BLaER1 treated with 17β-estradiol and CSF1 and Interleukin-3, amounts not matched to agents 10 nM and 100 nM (cell line): Measurements from ENCODE around the gene GRPEL1.

Experiments
- H3K27ac ChIP-seq, 11 experiments: shearing (Covaris generic); formaldehyde crosslinking; 2 replicates each; pipeline ENCODE4 v1.8.1; 2022
- H3K27me3 ChIP-seq, 11 experiments: shearing (Covaris generic); formaldehyde crosslinking; 2 replicates each; pipeline ENCODE4 v1.8.1; 2022
- H3K36me3 ChIP-seq, 11 experiments: shearing (Covaris generic); formaldehyde crosslinking; 2 replicates each; pipeline ENCODE4 v1.8.1; 2022
- H3K4me1 ChIP-seq, 10 experiments: shearing (Covaris generic); formaldehyde crosslinking; 2 replicates each; pipeline ENCODE4 v1.8.1; 2022
- H3K4me2 ChIP-seq, 11 experiments: shearing (Covaris generic); formaldehyde crosslinking; 2 replicates each; pipeline ENCODE4 v1.8.1; 2022
- H3K4me3 ChIP-seq, 10 experiments: shearing (Covaris generic); formaldehyde crosslinking; 2 replicates each; pipeline ENCODE4 v1.8.1; 2022
- H3K9ac ChIP-seq, 11 experiments: shearing (Covaris generic); formaldehyde crosslinking; 2 replicates each; pipeline ENCODE4 v1.8.1; 2022
- H3K9me3 ChIP-seq, 11 experiments: shearing (Covaris generic); formaldehyde crosslinking; replicated peaks in 1 of 11; 2 replicates each; pipeline ENCODE4 v1.8.1; 2022
- H4K20me1 ChIP-seq, 11 experiments: shearing (Covaris generic); formaldehyde crosslinking; 2 replicates each; pipeline ENCODE4 v1.8.1; 2022
- Cebpa-rat ChIP-seq, 11 experiments: shearing (Covaris generic); IDR thresholded peaks; 2 replicates each; pipeline ENCODE4 v1.8.1; 2022

The GRPEL1 gene

DNA sequence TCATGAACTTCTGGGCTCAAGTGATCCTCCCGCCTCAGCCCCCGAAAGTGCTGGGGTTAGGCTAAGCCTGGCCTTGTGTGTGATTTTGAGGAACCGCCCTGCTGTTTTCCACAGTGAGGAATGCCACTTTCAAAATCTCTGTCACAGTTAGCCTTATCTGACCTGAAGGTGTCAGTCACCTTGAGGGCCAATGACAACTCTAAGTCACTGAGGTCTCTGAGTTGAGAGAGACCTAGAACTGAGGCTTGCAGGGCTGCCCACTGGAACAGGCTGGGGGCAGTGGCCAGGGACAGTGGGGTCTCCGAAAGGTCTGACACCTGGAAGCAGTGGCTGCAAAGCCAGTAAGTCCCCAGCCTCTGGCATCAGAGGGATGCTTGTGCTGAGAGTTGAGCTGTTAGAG is 18.6 kb downstream of the GRPEL1 start:
- Histone ChIP-seq H3K4me1 (peaks cover 63 to 100% (median 96%) of the 10 kb centered on the region in 10 experiments), H4K20me1 (peaks cover 96 to 100% (median 100%) of the 10 kb centered on the region in 11 experiments), H3K27ac (no peak overlapping the region), H3K9ac (peak overlapping the region in 1 of 11 experiments; percentile 7; a peak in 2 of 22 replicates), H3K4me3 (no peak overlapping the region), H3K27me3 (peaks cover 0 to 3% (median 0%) of the 10 kb centered on the region in 11 experiments; a peak in 2 of 22 replicates), H3K36me3 (peaks cover 7 to 43% (median 28%) of the 10 kb centered on the region in 11 experiments), H3K9me3 (no peaks in the 10 kb centered on the region), H3K4me2 (peak overlapping the region in 8 of 11 experiments; percentile 14 to 91 (median 34); a peak in 10 of 22 replicates)
- TF ChIP-seq Cebpa-rat (IDR thresholded peaks at IDR 0.05), result no peak

DNA sequence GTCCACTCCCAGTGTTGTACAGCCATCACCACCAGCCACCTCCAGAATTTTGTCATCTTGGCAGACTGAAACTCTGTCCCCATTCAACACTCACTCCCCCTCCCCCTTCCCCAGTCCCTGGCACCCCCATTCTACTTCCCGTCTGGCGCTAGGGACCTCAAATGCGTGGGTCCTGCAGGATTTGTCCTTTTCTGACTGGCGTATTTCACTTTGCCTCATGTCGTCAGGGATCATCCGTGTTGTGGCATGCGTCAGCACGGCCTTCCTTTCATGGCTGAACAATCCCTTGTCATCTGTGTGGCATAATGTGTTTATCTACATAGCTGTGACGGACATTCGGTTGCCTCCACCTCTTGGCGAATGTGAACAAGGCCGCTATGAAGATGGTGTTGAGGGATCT is 19.2 kb downstream of the GRPEL1 start:
- H3K4me2 ChIP-seq, result peak overlapping the region in 3 of 11 experiments; percentile 31 to 91 (median 88); a peak in 2 of 22 replicates
- no peak for TF ChIP-seq Cebpa-rat (IDR thresholded peaks at IDR 0.05)

DNA sequence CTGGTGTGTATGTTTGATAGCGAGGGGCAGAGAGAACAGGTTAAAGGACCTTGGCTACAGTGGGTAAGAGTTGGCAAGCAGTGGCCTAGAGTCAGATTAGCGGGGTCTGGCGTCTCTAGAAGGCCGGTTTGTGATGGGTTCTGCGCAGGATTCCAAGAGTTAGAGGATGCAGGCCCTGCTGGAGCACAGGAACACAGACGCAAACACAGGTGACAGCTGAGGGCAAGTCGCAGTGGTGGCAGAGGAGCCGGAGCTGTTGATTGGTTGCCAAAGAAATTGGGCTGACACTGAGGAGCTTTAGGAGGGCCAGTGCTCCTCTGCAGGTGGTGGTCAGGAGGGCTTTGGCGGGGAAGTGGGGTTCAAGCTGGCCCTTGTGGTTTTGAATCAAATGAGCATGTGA is 20.9 kb downstream of the GRPEL1 start:
- H4K20me1 ChIP-seq, result peaks cover 76 to 91% (median 85%) of the 10 kb centered on the region in 11 experiments
- TF ChIP-seq Cebpa-rat (IDR thresholded peaks at IDR 0.05), result no peak
- peak overlapping the region; percentile 85 to 100 (median 98) for H3K4me2 ChIP-seq
- peak overlapping the region in 8 of 11 experiments; percentile 56 to 91 (median 88); a peak in 15 of 22 replicates for H3K27ac ChIP-seq
- H3K9ac ChIP-seq, result peak overlapping the region; percentile 12 to 96 (median 90); a peak in 18 of 22 replicates
- no peaks in the 10 kb centered on the region for H3K9me3 ChIP-seq
- H3K4me1 ChIP-seq, result peaks cover 45 to 88% (median 80%) of the 10 kb centered on the region in 10 experiments
- H3K4me3 ChIP-seq, result peak overlapping the region in 8 of 10 experiments; percentile 95 to 99 (median 98); a peak in 9 of 20 replicates
- H3K36me3 ChIP-seq, result peaks cover 0 to 28% (median 19%) of the 10 kb centered on the region in 11 experiments; a peak in 18 of 22 replicates
- H3K27me3 ChIP-seq, result peaks cover 0 to 6% (median 2%) of the 10 kb centered on the region in 11 experiments; a peak in 11 of 22 replicates

More for the DNA sequence above, 19.2 kb downstream of the GRPEL1 start:
- H3K4me3 ChIP-seq, result no peak overlapping the region
- peaks cover 59 to 97% (median 93%) of the 10 kb centered on the region in 10 experiments for H3K4me1 ChIP-seq
- no peak overlapping the region for H3K9ac ChIP-seq
- H3K27me3 ChIP-seq, result peaks cover 0 to 3% (median 0%) of the 10 kb centered on the region in 11 experiments; a peak in 2 of 22 replicates
- H4K20me1 ChIP-seq, result peaks cover 93 to 100% (median 100%) of the 10 kb centered on the region in 11 experiments
- H3K27ac ChIP-seq, result no peak overlapping the region
- H3K36me3 ChIP-seq, result peaks cover under 1 to 36% (median 22%) of the 10 kb centered on the region in 11 experiments; a peak in 18 of 22 replicates
- no peaks in the 10 kb centered on the region for H3K9me3 ChIP-seq

DNA sequence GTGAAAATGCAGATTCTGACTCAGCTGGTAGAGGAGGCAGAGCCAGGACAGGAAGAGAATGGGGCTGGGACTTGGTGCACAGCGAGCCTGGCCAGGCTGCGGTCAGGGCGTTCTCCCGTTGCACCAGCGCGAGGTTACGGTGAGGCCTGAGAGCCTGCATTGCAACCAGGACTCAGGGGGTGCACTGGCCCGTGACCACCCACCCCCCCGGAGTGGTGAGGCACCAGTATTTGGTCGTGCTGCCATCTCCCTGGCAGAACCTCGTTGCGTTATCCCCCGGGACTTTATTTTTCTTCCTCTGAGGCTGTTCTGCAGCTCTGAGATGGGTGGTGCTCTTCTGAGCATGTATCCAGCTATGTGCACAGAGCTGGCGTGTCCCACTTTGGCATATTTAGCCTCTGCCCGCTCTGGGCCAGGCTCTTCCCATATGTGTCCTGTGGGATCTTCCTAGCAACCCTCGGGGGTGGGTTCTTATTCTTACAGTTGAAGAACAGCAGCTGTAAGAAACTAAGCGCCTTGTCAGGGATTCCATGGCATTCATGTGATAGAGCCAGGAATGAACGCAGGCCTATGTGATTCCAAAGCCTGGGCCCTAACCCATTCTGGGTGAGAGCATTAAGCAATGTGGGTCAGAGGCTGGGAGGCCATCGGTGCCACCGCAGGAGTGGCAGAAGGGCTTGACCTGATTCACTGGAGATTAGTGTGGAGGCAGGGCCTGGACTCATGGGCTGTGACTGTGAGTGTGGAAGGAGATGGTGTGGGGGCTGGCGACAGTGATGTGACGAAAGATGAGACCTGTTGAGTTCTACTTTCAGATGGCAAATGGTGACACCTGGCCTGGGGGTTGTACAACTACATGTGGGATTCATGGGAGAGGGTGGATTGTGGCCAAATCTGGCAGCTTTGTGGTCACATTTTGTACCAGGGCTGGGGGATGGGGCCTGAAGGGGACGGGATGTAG is 21.6 kb downstream of the GRPEL1 start:
- H3K4me3 ChIP-seq, result peak overlapping the region; percentile 26 to 99 (median 97); a peak in 19 of 20 replicates
- H3K36me3 ChIP-seq, result peaks cover 0 to 24% (median 16%) of the 10 kb centered on the region in 11 experiments; a peak in 16 of 22 replicates
- H3K27me3 ChIP-seq, result peaks cover 0 to 13% (median 8%) of the 10 kb centered on the region in 11 experiments; a peak in 12 of 22 replicates
- peak in 7 of 11 experiments; percentile 31 to 85 (median 60); a peak in 10 of 22 replicates for TF ChIP-seq Cebpa-rat (IDR thresholded peaks at IDR 0.05)
- H3K9me3 ChIP-seq, result no peaks in the 10 kb centered on the region
- peak overlapping the region; percentile 85 to 100 (median 98) for H3K4me2 ChIP-seq
- H3K9ac ChIP-seq, result peak overlapping the region; percentile 12 to 98 (median 91); a peak in 19 of 22 replicates
- peaks cover 48 to 86% (median 79%) of the 10 kb centered on the region in 10 experiments for H3K4me1 ChIP-seq
- H4K20me1 ChIP-seq, result peaks cover 69 to 88% (median 83%) of the 10 kb centered on the region in 11 experiments
- peak overlapping the region in 8 of 11 experiments; percentile 81 to 94 (median 88); a peak in 16 of 22 replicates for H3K27ac ChIP-seq

DNA sequence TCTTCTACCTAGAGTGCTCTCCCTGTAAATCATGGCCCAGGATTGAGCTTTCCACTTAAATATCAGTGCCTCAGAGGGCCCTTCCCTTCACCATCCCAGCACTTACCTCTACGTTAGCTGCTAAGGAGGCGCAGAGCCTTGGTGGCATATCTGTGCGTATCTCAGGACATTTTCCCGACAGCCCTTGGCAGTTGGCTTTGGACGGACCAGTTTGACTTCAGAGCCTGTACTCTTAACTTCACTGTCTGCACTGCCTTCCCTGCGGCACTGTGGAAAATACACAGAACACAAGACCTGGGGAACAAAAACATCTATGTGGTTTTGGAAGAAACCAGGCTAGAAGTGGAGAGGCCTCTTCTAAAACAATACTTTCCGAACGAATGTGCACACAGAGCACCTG is 22.3 kb downstream of the GRPEL1 start:
- peak overlapping the region in 8 of 11 experiments; percentile 81 to 94 (median 88); a peak in 16 of 22 replicates for H3K27ac ChIP-seq
- H3K4me1 ChIP-seq, result peaks cover 52 to 81% (median 74%) of the 10 kb centered on the region in 10 experiments
- peaks cover 62 to 83% (median 78%) of the 10 kb centered on the region in 11 experiments for H4K20me1 ChIP-seq
- H3K36me3 ChIP-seq, result peaks cover 0 to 17% (median 9%) of the 10 kb centered on the region in 11 experiments; a peak in 10 of 22 replicates
- H3K27me3 ChIP-seq, result peaks cover 0 to 15% (median 9%) of the 10 kb centered on the region in 11 experiments; a peak in 11 of 22 replicates
- H3K9ac ChIP-seq, result peak overlapping the region; percentile 85 to 98 (median 92); a peak in 18 of 22 replicates
- TF ChIP-seq Cebpa-rat (IDR thresholded peaks at IDR 0.05), result no peak
- H3K4me3 ChIP-seq, result peak overlapping the region; percentile 95 to 99 (median 98); a peak in 19 of 20 replicates
- H3K9me3 ChIP-seq, result no peaks in the 10 kb centered on the region
- peak overlapping the region; percentile 85 to 100 (median 98) for H3K4me2 ChIP-seq

DNA sequence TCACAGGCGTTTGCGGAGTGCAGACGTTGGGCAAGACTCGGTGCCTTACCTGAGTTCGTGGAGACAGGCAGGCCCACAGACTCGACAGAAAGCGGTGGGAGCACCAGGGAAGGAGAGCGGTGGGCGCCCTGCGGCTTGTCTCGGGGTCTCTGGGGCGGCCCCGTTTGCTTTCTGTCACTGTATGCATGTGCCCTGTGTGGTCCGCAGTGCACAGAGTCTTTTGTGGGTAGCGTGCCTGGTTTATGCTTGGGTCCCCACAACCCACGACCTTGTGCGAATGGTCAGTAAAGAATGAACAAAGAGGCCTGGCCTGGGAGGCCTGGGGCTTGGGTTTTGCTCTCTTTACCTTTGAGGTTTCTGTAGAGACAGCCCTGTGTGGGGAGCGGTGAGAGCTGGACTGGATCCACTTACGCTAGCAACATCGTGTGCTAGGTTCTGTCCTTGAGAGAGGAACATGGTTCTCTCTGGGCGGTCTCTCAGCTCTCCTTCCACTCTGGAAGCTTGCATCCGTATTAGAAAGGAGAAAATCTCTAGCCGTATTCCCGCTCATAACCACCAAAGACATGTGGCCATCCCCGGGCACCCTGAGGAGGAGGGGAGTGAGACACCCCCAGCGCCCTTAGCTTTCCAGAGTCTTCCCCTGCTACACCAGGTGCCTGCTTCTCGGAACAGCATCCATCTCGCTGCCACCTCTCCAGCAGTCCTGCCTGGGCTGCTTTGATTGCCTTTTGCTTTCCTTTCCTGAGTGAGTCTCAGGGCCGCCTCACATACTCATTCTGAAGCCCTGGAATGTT is 23.5 kb downstream of the GRPEL1 start:
- no peaks in the 10 kb centered on the region for H3K9me3 ChIP-seq
- no peak for TF ChIP-seq Cebpa-rat (IDR thresholded peaks at IDR 0.05)
- H4K20me1 ChIP-seq, result peaks cover 50 to 71% (median 66%) of the 10 kb centered on the region in 11 experiments
- H3K4me2 ChIP-seq, result peak overlapping the region; percentile 85 to 100 (median 98)
- peak overlapping the region; percentile 80 to 94 (median 88); a peak in 21 of 22 replicates for H3K27ac ChIP-seq
- peak overlapping the region; percentile 85 to 98 (median 92) for H3K9ac ChIP-seq
- H3K27me3 ChIP-seq, result peaks cover 0 to 15% (median 9%) of the 10 kb centered on the region in 11 experiments; a peak in 11 of 22 replicates
- H3K4me3 ChIP-seq, result peak overlapping the region; percentile 95 to 99 (median 98)
- peaks cover 0 to 16% (median 3%) of the 10 kb centered on the region in 11 experiments; a peak in 8 of 22 replicates for H3K36me3 ChIP-seq
- peaks cover 53 to 71% (median 62%) of the 10 kb centered on the region in 10 experiments for H3K4me1 ChIP-seq

DNA sequence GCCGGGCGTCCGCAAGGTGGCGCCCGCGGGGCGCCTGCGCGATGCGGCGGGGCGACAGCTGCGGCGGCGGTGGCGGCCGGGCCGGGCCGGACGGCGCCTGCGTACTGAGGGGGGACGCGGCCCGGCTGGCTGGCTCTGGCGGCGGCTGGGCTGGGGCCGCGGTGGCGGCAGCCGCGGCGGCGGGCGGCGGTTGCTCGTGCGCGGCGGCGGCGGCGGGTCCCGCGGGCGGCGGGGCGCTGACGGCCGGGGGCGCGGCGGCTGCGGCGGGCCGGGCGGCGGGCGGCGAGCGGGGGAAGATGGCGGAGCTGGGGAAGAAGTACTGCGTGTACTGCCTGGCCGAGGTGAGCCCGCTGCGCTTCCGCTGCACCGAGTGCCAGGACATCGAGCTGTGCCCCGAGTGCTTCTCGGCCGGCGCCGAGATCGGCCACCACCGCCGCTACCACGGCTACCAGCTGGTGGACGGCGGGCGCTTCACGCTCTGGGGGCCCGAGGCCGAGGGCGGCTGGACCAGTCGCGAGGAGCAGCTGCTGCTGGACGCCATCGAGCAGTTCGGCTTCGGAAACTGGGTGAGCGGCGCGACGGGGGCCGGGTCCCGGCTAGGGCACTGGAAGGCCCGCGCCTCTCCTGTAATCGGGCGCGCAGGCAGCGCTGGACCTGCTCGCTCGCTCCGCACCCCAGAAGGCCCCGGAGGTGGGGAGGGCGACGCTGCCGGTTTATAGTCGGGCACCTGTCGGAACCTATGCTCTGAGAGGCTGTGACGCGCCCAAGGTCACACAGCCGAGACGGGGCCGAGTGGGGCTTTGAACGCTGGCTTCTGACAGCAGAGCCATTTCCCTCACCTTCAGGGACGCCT is 24.4 kb downstream of the GRPEL1 start, which contains the start of gene TADA2B:
Gene TADA2B (plus strand): TSS at position 89 of the 853 bp plus-strand sequence. CDS start 208 bp downstream, at position 297.
- peak within 1 kb of the TSS; percentile 95 to 100 (median 99) for H3K4me2 ChIP-seq
- H3K27ac ChIP-seq, result peak within 1 kb of the TSS; percentile 80 to 94 (median 88)
- H3K4me1 ChIP-seq, result peaks cover 52 to 63% (median 57%) of the 10 kb centered on the region in 10 experiments
- H3K27me3 ChIP-seq, result peaks cover 0 to 15% (median 9%) of the 10 kb centered on the region in 11 experiments; a peak in 11 of 22 replicates
- TF ChIP-seq Cebpa-rat (IDR thresholded peaks at IDR 0.05), result no peak
- H3K36me3 ChIP-seq, result peaks cover 0 to 8% (median 0%) of the 10 kb centered on the region in 11 experiments; a peak in 5 of 22 replicates
- peaks cover 42 to 63% (median 58%) of the 10 kb centered on the region in 11 experiments for H4K20me1 ChIP-seq
- H3K9ac ChIP-seq, result peak within 1 kb of the TSS; percentile 85 to 98 (median 92)
- no peaks in the 10 kb centered on the region for H3K9me3 ChIP-seq
- H3K4me3 ChIP-seq, result peak within 1 kb of the TSS; percentile 95 to 99 (median 98)
